GM12878 (cell line): ENCODE measurements around the gene GLRA1. TPM values are rescaled to one million over a fixed set of nuclear protein-coding genes. Genes with fewer than 3 reads are reported as not detected.

ENCODE experiments used
- ATAC-seq: fragments of 200-7000 bp; cut with Tn5 transposase; 3 replicates; pipeline ENCODE4 v1.9.1; 2020; ENCODE audit warnings: mild to moderate bottlenecking, moderate library complexity
- BruUV-seq: library from RNA; stranded (reverse); fragments of 400-500 nt; replicated peaks from 2 replicates; lab custom pipeline; 2021; lab: Mats Ljungman, UMichigan
- CTCF ChIA-PET: fragments of 300-600 bp; sonication (Branson Sonifier 250); formaldehyde crosslinking; extraction: SDS; loops from one replicate; lab custom pipeline; 2021; ENCODE audit warnings: inconsistent platforms; lab: Yijun Ruan, JAX
- POLR2A ChIA-PET: fragments of 350-600 bp; formaldehyde crosslinking; extraction: SDS; loops from one replicate; lab custom pipeline; 2021; ENCODE audit warnings: inconsistent platforms; lab: Charles Lee
- RAD21 ChIA-PET: fragments of 300-600 bp; sonication (Branson Sonifier 250); formaldehyde crosslinking; loops from one replicate; lab custom pipeline; 2023; ENCODE audit warnings: antibody characterized with exemption; ENCODE audit not compliant: unreplicated experiment; lab: Charles Lee
- SMC1A ChIA-PET: fragments of 300-600 bp; sonication (Branson Sonifier 250); formaldehyde crosslinking; loops from one replicate; lab custom pipeline; 2023; ENCODE audit not compliant: unreplicated experiment, uncharacterized antibody; lab: Charles Lee
- DNase-seq: peaks from one replicate; pipeline ENCODE4 v3.0.0-alpha.2; 2011; ENCODE audit warnings: low read depth, low spot score
- FAIRE-seq: peaks from 3 replicates; lab custom pipeline; 2011; peaks lifted over from hg19 to GRCh38; lab: Jason Lieb, UNC
- H2AFZ ChIP-seq: 2 replicates; pipeline ENCODE4 v1.6.0; 2011; ENCODE audit warnings: low read depth, low read length, control low read depth; ENCODE audit not compliant: control insufficient read depth
- H3K27ac ChIP-seq: 2 replicates; pipeline ENCODE4 v1.5.1; 2011; ENCODE audit warnings: control low read depth; ENCODE audit not compliant: control insufficient read depth, insufficient read depth
- H3K27me3 ChIP-seq, 2 experiments: replicated peaks in 1 of 2; 2 replicates each; pipeline versions ENCODE4 v1.6.0 to v1.6.1; 2011; ENCODE audit warnings: low read length in 1 of 2; ENCODE audit not compliant: control insufficient read depth in 2 of 2, insufficient read depth in 2 of 2
- H3K36me3 ChIP-seq, 2 experiments: 2 replicates each; pipeline ENCODE4 v1.5.1; 2011; ENCODE audit warnings: low read length in 1 of 2; ENCODE audit not compliant: control insufficient read depth in 2 of 2, insufficient read depth in 2 of 2
- H3K4me1 ChIP-seq: 2 replicates; pipeline ENCODE4 v1.6.1; 2011; ENCODE audit warnings: mild to moderate bottlenecking, low read length, moderate library complexity, mixed read lengths; ENCODE audit not compliant: control insufficient read depth, insufficient read depth
- H3K4me2 ChIP-seq: 2 replicates; pipeline ENCODE4 v1.6.0; 2011; ENCODE audit warnings: control low read depth; ENCODE audit not compliant: control insufficient read depth, insufficient read depth
- H3K4me3 ChIP-seq: fragments of 200-600 bp; sonication (generic); 2 replicates; pipeline ENCODE4 v1.5.1; 2016
- H3K79me2 ChIP-seq: 2 replicates; pipeline ENCODE4 v1.6.0; 2011; ENCODE audit warnings: low read length; ENCODE audit not compliant: control insufficient read depth, insufficient read depth
- H3K9ac ChIP-seq: 2 replicates; pipeline ENCODE4 v1.8.0; 2011; ENCODE audit warnings: low read length, control low read depth, mixed read lengths; ENCODE audit not compliant: control insufficient read depth, insufficient read depth
- H3K9me3 ChIP-seq: replicated peaks from 3 replicates; pipeline ENCODE4 v1.5.1; 2011; ENCODE audit warnings: mild to moderate bottlenecking, low read length; ENCODE audit not compliant: control insufficient read depth, insufficient read depth
- H4K20me1 ChIP-seq: 2 replicates; pipeline ENCODE4 v1.6.0; 2011; ENCODE audit not compliant: control insufficient read depth, insufficient read depth
- CBX3 ChIP-seq: fragments of 200-600 bp; sonication (generic); IDR thresholded peaks from 2 replicates; pipeline ENCODE4 v1.6.1; 2016; ENCODE audit warnings: low read depth, borderline replicate concordance
- EGR1 ChIP-seq, 2 experiments: IDR thresholded peaks; 1 replicate in 1 of 2; 2 replicates in 1 of 2; pipeline ENCODE4 v1.6.1; 2011 to 2012; ENCODE audit warnings: low read depth in 2 of 2, low read length in 2 of 2, borderline replicate concordance in 1 of 2, mild to moderate bottlenecking in 1 of 2, moderate library complexity in 1 of 2
- HDGF ChIP-seq: fragments of 450-650 bp; IDR thresholded peaks from 2 replicates; pipeline ENCODE4 v1.6.1; 2016; ENCODE audit warnings: antibody characterized with exemption
- IRF3 ChIP-seq: fragments of 450-650 bp; IDR thresholded peaks from 2 replicates; pipeline ENCODE4 v1.6.1; 2014; ENCODE audit warnings: mild to moderate bottlenecking
- JUNB ChIP-seq: IDR thresholded peaks from 2 replicates; pipeline ENCODE4 v1.6.1; 2016; ENCODE audit warnings: antibody characterized with exemption, mild to moderate bottlenecking
- MEF2A ChIP-seq: IDR thresholded peaks from 2 replicates; pipeline ENCODE4 v1.6.1; 2011; ENCODE audit warnings: low read depth, mild to moderate bottlenecking, low read length, moderate library complexity; ENCODE audit not compliant: insufficient read depth
- NR2C2 ChIP-seq: IDR thresholded peaks from 2 replicates; pipeline ENCODE4 v1.6.1; 2011; ENCODE audit warnings: borderline replicate concordance, low read depth; ENCODE audit not compliant: control insufficient read depth, insufficient read length
- PAX8 ChIP-seq: fragments of 450-650 bp; IDR thresholded peaks from 2 replicates; pipeline ENCODE4 v1.6.1; 2017; ENCODE audit warnings: mild to moderate bottlenecking, moderate library complexity
- SP1 ChIP-seq: IDR thresholded peaks from one replicate; pipeline ENCODE4 v1.6.1; 2011; ENCODE audit warnings: low read depth, low read length
- WGBS: methylation state at CpG from one replicate; pipeline ENCODE4 v1.1.6; 2016; ENCODE audit warnings: low lambda C conversion rate; ENCODE audit not compliant: insufficient replicate concordance, insufficient coverage; ENCODE audit errors: missing lambda C conversion rate; 5-methylcytosine and 5-hydroxymethylcytosine counted together
- in situ Hi-C: fragments of 300-500 bp; cut with MboI; formaldehyde crosslinking; loops from 9 replicates; pipeline ENCODE4 v1.14.3; 2018; ENCODE audit warnings: mixed read lengths
- intact Hi-C: fragments of 100-400 bp; cut with micrococcal nuclease; formaldehyde crosslinking; loops from one replicate; pipeline ENCODE4 v1.14.2; 2022; ENCODE audit not compliant: unreplicated experiment
- polyA plus RNA-seq, 11 experiments: library from polyadenylated mRNA; depleted of rRNA in 4 of 11; unstranded in 6 of 11; stranded (reverse) in 5 of 11; fragments of >200 nt; fragmentation: Nextera tagmentation in 4 of 11; fragmentation: Illumina TruSeq in 1 of 11; extraction: Ambion mirVana in 4 of 11; extraction: Trizol in 1 of 11; gene quantifications; 1 replicate in 1 of 11; 2 replicates in 10 of 11; pipeline versions ENCODE4 v1.2.1 to v1.2.3, GENCODE V29; 2011 to 2016; ENCODE audit warnings: inconsistent platforms in 2 of 11, missing spikeins in 2 of 11, low read depth in 1 of 11
- total RNA-seq, 4 experiments: library from RNA; depleted of rRNA in 3 of 4; stranded (reverse); fragments of >200 nt in 3 of 4; fragmentation: Illumina TruSeq in 1 of 4; extraction: Trizol in 1 of 4; gene quantifications; 2 replicates each; pipeline versions ENCODE4 v1.2.1 to v1.2.3, GENCODE V29; 2013 to 2021

GLRA1 gene
- total and polyA plus RNA-seq, 10 of the 15 experiments (the other 5 are each of a cell fraction or from before 2014, with no cell fraction given): not detected

GRCh38 chr5:151897896-151898295 is 26.8 kb downstream of the GLRA1 start:
- no peaks in the 10 kb centered on the region for H3K79me2 ChIP-seq
- no peak overlapping the region for H3K27ac ChIP-seq
- SMC1A ChIA-PET: interaction anchor here (0.9 kb wide), 1 partner anchor 125 kb away, joined by 3 read pairs; no protein-coding TSS in a partner anchor
- ATAC-seq: peak; percentile 10; the same call in 1 of the 3 replicates
- no peak overlapping the region for H3K4me3 ChIP-seq
- CTCF ChIA-PET: interaction anchor here (1.2 to 3.5 kb wide), 2 partner anchors 12 to 73 kb away, joined by 3 to 15 read pairs; no protein-coding TSS in a partner anchor
- WGBS: 45% methylated on average over 1 of the region's 1 CpG
- POLR2A ChIA-PET: no interaction called here
- H3K4me2 ChIP-seq: no peak overlapping the region
- intact Hi-C loops (no loop called here), in situ Hi-C loops (no loop called here)
- no peaks in the 10 kb centered on the region for H4K20me1 ChIP-seq
- TF ChIP-seq SP1: no peak
- TF ChIP-seq NR2C2: no peak
- no peak for TF ChIP-seq HDGF
- TF ChIP-seq IRF3: no peak
- no peak for TF ChIP-seq EGR1 (IDR thresholded peaks at IDR 0.05; ENCODE audit: borderline replicate concordance in 1 of 2, low read depth in 2 of 2, low read length in 2 of 2)
- no peak for TF ChIP-seq PAX8
- 0 out of 2 replicates have a peak, but pooled peaks have one; percentile 15 for TF ChIP-seq JUNB
- no peak for TF ChIP-seq MEF2A
- TF ChIP-seq CBX3: no peak
- H3K4me1 ChIP-seq: peaks cover 10% of the 10 kb centered on the region; the same call in 1 of the 2 replicates
- H3K27me3 ChIP-seq: no peaks in the 10 kb centered on the region
- RAD21 ChIA-PET: no interaction called here
- H3K9me3 ChIP-seq: no peaks in the 10 kb centered on the region
- H2AFZ ChIP-seq: no peak overlapping the region
- H3K36me3 ChIP-seq: no peaks in the 10 kb centered on the region
- FAIRE-seq: no peak
- BruUV-seq: no TSS peak
- no peak for DNase-seq
- H3K9ac ChIP-seq: no peak overlapping the region
